Islet of Langerhans (tissue), 1 donor: ENCODE results near the gene KIF25.

Experiments
- FAIRE-seq: peaks from one replicate; lab custom pipeline; 2011; peaks lifted over from hg19 to GRCh38; lab: Jason Lieb, UNC

The KIF25 gene

DNA sequence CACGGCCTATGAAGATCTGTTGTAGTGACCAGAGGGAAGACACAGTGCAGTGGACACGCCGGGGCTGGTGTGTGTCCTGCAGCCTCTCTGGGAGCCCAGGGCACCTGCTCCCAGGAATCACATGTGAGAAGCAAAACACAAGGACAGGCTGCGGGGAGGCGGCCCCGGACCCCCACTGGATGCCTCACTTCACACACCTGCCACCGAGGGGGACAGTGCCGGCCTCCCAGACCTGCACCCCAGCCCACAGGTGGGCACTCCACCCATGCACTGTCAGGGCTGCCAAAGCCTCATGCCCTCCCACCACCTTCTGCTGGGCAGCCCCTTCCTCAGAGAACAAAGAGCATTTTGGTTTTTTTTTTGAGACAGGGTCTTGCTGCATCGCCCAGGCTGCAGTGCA, 54.2 kb downstream of the KIF25 start:
- FAIRE-seq: no peak

DNA sequence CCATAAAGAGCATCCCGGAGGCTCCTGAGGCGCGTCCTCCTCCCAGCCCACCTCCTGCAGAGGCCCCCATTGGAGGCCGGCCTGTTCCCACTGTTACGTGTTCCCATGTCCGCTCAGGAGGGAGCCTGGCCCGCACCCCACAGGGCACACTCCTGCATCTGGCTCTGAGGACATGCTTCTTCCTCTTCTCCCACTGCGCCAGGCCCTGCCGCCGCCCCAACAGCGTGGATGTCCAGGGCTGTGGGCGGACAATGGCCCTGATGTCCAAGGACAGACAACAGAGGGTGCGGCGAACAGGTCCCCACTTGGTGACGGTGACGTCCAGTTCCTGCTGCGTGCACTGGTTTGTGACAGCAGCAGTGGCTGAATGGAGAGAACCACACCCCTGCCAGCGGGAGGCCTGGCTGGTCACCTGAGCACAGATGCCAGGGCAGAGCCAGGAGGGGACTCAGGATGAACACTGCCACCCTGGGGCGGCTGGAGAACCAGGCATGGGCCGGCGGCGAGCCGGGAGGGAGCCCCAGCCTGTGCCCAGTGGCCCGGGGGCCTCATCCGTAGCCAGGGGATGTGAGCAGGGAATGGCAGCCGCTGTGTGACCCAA, 54.9 kb downstream of the KIF25 start:
- no peak for FAIRE-seq

DNA sequence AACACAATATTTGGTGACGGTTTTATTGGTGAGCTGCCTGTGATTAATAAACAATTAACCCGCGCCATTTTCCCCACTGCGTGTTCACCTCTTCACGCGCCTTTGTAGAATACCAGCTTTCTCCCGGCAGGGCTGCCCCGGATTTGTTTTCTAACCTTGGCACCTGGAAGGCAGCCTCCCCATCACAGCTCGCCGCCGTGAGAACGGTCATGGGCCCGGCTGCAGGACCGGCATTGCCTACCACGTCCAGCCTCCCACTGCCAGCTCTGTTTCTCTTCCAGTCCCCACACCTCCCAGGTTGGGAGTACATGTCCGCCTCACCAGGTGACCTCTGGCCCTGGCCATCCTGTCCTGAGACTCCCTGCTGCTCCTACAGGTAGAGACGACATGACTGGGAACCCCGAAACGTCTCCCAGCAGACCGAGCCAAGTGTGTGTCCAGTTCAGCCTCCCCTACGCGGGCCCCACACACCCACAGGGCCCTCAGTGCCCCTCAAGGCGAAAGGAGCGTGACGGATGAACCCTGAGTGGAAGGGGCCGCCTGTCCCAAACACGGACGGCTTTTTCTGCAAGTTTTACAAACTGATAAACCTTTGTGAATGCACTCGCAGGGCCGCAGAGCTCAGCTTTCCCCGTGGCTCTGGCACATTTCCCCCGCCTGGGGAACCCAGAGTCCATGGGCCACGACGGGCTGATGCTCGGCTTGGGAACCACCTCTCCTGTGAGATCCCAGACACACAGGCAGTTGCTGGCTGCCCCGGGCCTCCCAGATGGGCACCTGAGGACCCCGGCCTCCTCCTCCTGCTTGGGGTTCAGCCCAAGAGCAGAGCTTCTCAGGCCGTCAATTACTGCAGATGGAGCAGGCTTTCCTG, 55.9 kb downstream of the KIF25 start:
- no peak for FAIRE-seq

DNA sequence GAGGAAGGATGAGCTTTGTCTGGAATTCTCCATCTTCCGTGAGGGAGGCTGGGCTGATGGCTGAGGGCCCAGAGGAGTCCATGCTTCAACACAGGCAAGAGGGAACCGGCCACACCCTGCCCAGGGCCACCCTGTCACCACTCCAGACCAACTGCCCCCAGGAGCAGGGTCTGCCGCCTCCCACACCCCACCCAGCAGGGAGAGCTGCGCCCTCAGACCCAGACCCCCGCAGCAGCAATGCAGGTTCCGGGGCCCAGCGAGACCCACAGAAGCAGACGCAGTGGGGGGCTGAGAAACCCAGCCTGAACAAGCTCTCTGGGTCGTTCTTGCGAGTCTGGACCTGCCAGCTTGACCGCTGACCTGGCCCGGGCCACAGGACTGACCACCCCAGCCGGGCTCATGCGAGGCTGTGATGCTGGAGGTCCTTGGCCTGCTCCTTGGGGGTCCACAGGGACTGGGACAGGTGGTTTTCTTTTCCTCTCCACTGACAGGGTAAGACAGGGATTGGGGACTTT, 56.5 kb downstream of the KIF25 start:
- no peak for FAIRE-seq

DNA sequence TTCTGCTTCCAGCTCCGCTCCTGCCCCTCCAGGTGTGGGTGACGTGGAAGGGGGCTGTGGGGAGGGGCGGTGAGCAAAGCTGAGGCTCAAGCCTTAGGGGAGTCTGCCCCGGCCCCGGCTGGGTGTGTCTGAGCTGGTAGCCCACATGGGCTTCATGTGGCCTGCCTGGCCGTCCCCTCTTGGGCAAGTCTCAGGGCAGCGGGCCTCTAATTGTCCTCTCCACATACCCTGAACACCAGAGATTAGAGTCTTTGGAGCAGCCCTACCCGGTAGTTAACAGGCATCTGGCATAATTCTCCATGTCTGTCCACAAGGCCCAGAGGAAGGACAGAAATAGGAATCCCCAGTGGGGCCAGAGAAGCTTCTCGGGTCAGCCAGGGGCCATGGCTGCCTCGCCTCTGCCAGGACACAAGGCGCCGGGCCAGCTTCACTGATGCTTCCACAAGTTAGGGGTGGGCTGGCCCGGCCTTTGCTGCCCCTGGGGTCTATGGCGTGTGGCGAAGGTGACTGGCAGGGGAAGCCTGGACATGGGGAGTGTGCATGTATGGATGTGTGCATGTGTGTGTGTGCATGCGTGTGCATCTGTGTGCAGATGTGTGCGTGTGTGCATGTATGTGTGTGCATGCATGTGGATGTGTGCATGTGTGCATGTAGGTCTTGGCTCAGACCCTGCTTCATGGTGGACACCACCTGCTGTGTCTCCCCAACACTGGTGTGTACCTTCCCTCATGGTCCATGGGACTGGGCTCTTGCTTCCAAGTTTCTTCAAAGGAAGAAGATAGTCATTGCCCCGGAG, 57.5 kb downstream of the KIF25 start:
- no peak for FAIRE-seq

DNA sequence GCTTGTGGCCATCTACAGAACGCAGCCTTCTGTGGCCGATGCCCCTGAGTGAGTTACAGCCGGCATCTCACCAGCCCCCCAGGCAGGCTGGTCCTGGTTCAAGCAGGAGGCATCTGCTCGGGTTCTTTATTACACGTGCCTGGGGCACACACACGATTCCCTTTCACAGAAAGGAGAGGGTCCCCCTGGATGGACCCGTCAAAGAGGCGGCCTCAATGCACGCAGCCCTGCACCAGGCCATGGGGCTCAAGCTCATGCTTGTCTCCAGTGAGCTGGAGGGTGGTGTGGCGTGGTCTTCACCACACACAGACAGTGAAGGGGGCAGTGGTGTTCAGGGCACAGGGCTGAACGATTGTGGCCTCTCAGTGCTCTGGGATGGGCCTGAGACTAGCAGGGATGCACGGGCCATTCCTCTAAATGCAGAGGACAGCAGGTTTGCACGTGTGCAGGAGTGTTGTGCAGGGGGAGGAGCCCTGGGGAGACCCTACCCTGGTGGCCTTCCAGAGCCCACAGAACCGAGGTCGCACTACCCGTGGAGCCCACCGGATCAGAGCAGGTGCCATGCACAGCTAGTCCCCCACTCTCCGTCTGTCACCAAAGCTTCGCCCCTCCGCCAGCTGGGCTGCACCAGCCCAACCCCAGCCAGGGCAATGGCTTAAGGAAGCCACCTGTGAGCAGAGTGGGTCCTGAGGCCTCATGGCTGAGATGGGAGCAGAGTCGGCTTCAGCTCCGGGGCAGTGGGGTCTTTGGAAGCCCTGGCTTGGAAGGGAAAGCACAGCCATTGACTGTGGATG, 58.4 kb downstream of the KIF25 start:
- FAIRE-seq: no peak

DNA sequence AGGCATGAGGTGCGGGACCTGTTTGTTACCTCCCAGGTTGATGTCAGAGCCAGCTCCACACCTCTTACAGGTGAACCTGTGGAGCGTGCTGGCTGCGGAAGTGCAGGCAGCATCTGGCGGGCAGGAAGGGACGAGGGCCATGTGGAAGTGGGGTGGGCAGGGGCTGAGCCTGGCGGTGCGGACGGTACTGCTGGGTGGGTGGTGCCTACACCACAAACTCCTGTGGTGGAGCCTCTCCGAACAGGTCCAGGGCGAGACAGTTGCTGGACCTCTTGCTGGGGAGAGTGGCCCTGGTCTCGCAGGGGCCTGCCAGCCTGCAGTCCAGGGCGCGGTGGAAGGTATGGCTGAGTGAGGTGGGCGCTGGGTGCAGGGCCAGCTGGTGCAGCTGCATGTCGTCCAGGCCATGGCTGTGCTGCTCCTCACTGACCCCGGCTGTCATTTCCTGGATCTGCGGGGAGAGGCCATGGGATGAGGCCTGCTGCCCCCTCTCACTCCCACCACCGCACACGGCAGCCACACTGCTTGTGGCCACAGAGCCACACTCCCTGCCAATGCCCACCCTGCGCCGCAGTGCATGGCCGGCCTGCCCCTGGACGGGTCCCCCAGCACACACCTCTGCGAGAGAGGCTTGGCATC, 59.5 kb downstream of the KIF25 start:
- FAIRE-seq: no peak

DNA sequence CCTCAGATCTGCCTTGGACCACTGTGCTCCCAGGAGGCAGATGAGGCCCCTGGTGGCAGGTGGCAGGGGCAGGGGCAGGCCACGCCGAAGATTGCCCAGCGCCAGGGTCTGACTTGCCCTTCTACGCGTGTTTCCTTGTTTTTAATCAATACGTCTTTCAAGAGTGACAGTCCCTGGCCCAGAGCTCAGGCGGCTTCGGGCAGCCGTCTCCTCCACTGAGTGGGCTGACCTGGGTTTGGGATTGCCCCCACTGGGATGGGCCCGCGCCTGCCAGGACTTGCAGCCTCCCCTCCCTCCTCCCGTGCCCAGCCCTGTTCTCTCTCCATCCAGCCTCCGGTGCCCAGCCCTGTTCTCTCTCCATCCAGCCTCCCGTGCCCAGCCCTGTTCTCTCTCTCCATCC, 60.4 kb downstream of the KIF25 start:
- no peak for FAIRE-seq

DNA sequence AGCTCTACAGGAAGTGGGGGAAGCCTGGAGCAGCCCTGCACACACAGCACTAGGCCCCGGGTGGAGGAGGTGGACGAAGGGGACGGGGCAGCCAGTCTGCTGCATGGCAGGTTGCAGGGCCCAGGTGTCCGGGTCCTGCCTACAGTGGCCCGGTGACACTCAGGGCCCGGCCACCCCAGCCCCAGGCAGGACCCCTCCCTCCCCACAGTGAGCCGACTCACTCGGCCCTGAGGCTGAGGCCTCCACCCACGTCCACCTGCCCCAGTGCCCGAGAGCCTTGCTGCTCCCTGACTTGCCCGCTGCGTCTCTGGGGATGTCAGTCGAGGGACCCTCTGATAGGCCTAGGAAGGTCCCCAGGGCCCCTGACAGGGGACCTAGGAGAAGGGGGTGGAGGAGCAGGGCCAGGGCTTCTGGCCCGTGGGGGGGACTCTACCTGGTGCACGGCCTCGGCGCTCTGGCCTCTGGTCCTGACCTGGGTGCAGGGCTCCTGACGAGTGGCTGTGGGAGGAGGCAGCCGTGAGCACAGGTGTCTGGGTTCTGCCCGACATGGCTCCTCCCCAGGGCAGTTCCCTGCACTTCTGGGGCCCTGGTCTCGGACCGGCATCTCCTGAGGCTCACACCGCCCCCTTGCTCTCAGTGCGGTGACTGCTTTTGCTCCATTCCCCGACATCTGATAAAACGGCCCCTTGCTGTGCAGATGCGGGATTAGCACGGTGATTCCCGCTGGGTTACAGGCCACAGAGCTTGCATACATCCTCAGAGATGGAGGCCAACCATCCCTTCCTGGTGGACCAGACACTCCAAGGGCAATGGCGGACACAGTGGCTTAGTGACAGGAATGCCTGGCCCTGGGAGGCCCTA, 61.5 kb downstream of the KIF25 start:
- FAIRE-seq: no peak

DNA sequence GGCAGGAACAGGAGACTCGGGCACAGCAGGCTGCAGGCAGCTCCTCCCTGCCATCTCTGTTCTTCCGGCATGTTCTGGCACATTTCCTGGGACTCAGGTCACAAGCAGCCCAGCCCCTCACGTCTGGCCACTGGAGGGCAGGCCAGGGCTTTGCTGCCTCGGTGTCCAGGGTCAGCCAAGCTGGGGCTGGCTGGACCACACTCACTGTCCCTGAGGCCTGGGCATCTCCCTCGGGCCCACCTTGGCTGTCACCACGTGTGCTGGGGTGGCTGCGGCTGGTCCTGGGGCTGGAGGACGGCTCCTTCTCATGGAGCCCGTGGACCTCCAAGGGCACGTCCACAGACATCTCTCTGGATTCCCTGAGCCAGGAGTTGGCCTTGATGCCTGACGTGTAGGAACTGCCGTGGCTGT, 63.1 kb downstream of the KIF25 start:
- no peak for FAIRE-seq

DNA sequence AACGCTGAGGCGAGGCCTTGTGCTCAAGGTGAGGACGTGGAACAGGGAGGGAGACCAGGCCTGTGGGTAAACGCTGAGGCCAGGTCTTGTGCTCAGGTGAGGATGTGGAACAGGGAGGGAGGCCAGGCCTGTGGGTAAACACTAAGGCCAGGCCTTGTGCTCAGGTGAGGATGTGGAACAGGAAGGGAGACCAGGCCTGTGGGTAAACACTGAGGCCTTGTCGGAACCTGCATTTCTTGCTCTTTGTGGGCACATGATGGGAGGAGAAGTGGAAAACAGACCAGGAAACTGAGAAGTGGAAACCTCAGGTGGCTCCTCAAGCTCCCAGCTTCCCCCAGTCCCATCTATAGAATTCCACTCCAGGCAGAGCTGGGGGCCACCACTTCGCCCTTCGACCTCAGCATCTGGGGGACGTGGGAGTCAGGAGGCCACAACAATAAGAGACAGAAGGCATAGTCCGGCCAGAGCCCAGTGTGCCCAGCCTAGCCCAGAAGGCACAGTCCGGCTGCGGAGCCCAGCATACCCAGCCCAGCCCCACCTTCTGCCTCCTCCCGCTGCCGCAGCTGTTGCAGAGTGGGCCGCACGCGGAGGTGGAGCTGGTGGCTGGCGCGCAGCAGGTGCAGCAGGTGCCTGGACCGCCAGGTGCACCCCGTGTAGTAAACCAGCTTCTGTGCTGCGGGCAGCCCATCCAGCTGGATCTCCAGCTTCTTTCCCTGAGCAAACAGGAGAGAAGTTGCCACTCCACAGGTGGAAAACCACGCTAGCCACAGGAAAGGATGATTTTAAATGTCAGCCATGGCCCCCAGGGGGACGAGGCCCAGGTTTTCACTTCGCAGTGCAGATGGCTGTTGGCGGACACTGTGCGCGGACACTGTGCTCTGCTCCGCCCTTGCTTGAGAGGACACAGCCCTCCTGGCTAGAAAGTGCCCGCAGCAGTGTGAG, 64.1 kb downstream of the KIF25 start:
- no peak for FAIRE-seq

DNA sequence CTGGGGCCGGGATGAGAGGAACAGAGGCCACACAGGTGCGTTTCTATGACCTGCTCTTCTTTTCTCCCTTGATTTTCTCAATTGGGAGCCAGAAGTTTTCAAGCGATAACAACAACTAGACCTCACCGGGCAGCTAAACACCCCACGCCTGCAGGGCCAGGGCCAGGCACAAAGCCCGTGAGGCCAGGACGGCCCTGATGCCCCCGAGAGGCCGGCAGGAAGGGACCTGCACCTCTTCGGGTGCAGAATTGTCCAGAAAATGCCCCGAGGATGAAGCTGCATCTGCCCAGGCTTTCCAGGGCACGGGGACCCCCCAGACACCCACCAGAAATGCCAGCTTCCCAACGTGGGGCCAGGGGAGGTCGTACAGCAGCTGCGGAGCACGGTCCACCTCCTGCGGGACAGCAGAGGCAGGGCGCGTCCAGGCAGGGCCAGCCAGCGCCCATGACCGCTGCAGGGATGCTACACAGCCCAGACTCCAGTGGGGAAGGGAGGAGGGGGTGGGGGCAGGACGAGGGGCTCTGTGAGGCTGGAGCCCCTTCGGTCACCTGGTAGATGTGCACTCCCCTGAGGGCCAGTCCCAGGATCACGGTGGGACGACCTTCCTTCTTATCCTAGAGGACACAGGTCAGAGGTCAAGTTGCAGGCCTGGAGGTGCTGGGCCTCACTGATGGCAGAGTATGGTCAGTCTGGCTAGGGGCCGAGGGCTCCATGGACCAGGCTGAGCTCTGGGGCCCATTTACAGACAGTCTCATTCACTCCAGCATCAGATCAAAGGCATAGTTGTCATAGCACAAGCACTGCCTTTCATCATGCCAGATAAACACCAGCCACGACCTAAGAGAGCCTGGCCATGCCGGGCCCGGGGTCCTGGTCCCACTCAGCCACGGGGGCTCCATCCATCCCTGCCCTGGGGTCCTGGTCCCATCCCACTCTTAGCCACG, 65.1 kb downstream of the KIF25 start:
- no peak for FAIRE-seq

DNA sequence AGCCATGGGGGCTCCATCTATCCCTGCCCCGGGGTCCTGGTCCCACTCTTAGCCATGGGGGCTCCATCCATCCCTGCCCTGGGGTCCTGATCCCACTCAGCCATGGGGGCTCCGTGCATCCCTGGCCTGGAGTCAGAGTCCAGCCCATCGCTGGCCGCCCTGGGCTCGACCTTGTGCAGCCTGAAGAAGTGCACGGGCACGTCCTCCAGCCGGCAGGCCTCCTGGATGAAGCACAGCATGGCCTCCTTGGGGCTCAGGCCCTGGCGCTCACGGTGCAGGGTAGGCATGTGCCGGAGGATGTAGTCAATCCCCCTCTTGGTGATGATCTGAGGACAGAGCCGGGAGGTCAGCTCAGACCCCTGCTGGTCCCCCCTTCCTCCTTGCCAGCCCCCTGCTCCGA, 66.0 kb downstream of the KIF25 start:
- no peak for FAIRE-seq

DNA sequence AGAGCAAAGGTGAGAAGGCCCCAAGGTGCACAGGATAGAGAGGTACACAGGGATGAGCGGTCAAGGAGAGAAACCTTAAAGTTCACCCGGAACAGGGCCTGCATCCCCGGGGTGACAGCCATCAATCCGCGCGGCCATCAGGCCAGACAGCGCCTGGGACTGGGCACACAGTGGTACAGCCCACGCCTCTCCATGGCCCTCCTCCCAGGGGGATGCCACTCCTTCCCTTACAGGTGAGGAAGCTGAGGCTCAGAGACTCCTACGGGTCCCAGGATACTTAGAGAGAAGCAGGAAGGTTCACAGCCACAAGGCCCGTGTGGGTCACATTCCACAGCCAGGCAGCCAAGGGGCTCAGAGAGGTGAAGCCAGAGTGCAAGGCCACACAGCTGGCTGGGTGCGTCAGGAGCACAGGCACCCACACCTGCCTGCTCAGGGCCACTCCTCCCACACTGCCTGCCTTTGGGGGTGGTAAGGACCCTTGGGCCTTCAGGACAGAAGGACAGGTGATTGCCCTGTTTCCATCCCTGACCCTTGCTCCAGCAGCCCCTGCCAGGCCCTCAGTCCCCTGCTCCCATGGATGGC, 66.8 kb downstream of the KIF25 start:
- no peak for FAIRE-seq

DNA sequence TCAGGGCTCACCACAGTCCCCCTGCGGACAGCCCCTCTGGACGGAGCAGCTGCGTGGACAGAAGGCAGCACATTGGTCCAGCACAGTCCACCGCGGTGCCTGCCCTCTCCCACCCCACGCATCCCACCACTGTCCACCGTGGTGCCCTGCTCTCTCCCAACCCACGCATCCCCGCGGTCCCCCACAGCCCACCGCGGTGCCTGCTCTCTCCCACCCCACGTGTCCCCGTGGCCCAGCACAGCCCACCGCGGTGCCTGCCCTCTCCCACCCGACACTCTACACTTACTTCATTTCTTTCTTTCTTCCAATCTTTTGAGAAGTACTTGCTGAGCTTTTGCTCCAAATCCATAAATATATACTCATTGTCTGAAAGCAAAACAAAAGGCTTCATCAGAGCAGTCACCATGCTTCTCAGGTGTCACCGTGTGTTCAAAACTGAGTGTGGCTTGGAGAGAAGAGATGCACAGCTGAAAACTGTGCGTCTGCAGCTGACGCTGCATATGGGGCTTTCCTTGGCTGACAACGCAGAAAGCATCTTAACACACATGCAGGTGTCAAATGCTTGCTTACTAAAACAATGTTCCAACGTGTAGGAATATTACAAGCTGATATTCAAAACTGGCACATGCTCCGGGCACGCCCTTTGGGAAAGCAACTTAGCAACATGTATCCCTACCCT, 69.7 kb downstream of the KIF25 start:
- FAIRE-seq: no peak

DNA sequence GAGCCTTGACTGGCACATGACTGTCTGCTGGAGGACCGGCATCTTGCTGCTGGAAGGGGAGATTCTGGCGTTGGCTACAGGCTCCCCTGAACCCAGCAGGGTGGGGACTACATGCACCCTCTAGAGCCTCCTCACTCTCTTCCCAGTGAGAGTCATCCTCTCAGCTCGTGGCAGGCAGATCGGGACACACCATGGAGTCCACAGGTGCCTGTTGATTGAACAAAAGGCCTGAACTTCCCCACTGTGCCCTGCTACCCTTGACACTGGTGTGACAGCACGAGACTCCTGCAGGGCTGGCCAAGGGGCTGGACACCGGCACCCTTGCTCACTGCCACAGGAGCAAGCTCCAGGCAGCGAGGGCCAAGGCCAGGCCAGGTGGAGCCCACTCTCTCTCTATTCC, 73.3 kb downstream of the KIF25 start:
- FAIRE-seq: no peak

DNA sequence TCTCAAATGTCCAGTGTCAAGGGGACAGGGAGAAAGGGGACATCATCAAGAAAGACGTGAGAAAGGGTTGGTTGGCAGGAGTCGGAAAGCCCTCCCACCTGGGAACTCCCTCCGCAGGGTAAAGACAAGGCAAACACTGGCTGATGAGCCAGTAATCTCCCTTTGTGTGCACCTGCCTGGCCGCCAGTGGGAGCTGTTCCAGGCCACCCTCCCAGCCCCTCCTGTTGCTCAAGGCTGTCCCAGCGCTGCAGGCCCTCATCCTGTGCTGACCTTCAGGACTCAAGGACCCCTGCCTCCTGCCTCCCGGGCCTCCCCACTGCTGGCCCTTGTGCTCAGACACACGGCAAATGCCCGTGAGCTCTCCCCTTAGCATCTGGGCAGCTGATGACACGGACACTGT, 74.1 kb downstream of the KIF25 start:
- no peak for FAIRE-seq
